BE2C (cell line): ENCODE results near the gene CTAGE4. TPM values are rescaled to one million over a fixed set of nuclear protein-coding genes. Genes with fewer than 3 reads are reported as not detected.
"Not testable (repeated sequence)": the region's sequence is repeated elsewhere in the genome, so short reads cannot be mapped to it uniquely, and the experiment has no call there.

Experiments
- DNase-seq: peaks from one replicate; pipeline ENCODE4 v3.0.0-alpha.2; 2020
- H3K27me3 ChIP-seq: fragments of 250-450 bp; sonication (Bioruptor Pico); 2 replicates; pipeline ENCODE4 v1.5.1; 2020; ENCODE audit warnings: mild to moderate bottlenecking
- H3K36me3 ChIP-seq: fragments of 250-450 bp; sonication (Bioruptor Pico); 2 replicates; pipeline ENCODE4 v1.5.1; 2020; ENCODE audit warnings: mild to moderate bottlenecking
- H3K4me1 ChIP-seq: fragments of 250-450 bp; sonication (Bioruptor Pico); 2 replicates; pipeline ENCODE4 v1.5.1; 2020
- H3K4me3 ChIP-seq: 2 replicates; pipeline ENCODE4 v1.5.1; 2011; ENCODE audit warnings: low read depth, low read length
- H3K9me3 ChIP-seq: fragments of 250-450 bp; sonication (Bioruptor Pico); 2 replicates; pipeline ENCODE4 v1.5.1; 2020
- polyA plus RNA-seq: library from polyadenylated mRNA; unstranded; fragments of >200 nt; gene quantifications from one replicate; pipeline ENCODE4 v1.2.1, GENCODE V29; 2012; ENCODE audit warnings: low read depth, missing spikeins; ENCODE audit not compliant: insufficient read length, insufficient read depth
- TF ChIP-seq, protein P1 (sequence below): IDR thresholded peaks from 2 replicates; pipeline ENCODE4 v1.5.1; 2012; ENCODE audit warnings: mild to moderate bottlenecking, low read depth, low read length

Gene CTAGE4
- 0.29 TPM for polyA plus RNA-seq

DNA sequence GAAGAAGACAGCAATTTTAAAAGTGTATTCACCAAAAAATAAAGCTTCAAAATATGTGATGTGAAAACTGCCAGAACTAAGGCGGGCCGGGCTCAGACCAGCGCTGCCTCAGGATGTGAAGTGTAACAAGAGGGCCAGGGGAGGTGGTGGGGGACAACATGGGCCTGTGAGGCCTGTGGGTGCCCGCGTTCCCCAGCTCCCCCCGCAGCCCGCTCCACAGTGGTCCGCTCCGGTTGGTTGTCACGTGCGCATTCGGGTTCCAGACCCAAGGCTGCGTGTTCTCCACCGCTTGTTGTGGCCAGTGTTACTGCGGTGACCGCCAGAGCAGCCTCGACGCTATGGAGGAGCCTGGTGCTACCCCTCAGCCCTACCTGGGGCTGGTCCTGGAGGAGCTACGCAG lies at the start of gene CTAGE4:
Gene CTAGE4 (plus strand): TSS at position 301 of the 400 bp plus-strand sequence. CDS start 38 bp downstream, at position 339.
- not testable (repeated sequence) for H3K27me3 ChIP-seq, H3K4me1 ChIP-seq, H3K36me3 ChIP-seq, H3K4me3 ChIP-seq, H3K9me3 ChIP-seq, DNase-seq

DNA sequence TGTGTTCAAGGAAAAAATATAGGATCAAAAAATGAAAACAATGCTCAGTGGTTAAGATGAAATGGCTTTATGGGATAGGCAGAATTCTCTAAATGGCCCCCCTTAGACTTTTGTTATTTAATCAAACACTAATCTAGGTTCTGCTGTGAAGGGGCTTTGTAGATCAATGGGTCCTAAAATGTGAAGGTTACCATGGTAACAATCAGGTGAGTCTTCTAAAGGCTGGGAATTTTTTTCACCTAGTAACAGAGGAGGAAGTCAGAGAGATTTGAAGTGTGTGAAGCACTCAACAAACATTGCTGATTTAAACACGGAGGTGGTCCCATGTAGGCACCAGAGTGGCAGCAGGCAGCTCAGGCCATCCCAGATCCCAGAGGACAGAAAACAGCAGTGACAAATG lies 49.1 kb upstream of the CTAGE4 start:
- no peak for DNase-seq
- no peaks in the 10 kb centered on the region for H3K4me1 ChIP-seq

GRCh38 chr7:144137501-144137900 lies 45.8 kb upstream of the CTAGE4 start:
- H3K4me3 ChIP-seq: no peak overlapping the region
- TF ChIP-seq, protein P1, sequence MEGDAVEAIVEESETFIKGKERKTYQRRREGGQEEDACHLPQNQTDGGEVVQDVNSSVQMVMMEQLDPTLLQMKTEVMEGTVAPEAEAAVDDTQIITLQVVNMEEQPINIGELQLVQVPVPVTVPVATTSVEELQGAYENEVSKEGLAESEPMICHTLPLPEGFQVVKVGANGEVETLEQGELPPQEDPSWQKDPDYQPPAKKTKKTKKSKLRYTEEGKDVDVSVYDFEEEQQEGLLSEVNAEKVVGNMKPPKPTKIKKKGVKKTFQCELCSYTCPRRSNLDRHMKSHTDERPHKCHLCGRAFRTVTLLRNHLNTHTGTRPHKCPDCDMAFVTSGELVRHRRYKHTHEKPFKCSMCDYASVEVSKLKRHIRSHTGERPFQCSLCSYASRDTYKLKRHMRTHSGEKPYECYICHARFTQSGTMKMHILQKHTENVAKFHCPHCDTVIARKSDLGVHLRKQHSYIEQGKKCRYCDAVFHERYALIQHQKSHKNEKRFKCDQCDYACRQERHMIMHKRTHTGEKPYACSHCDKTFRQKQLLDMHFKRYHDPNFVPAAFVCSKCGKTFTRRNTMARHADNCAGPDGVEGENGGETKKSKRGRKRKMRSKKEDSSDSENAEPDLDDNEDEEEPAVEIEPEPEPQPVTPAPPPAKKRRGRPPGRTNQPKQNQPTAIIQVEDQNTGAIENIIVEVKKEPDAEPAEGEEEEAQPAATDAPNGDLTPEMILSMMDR: no peak
- no peaks in the 10 kb centered on the region for H3K27me3 ChIP-seq
- H3K9me3 ChIP-seq: no peaks in the 10 kb centered on the region
- no peaks in the 10 kb centered on the region for H3K36me3 ChIP-seq
- no peaks in the 10 kb centered on the region for H3K4me1 ChIP-seq
- no peak for DNase-seq

More for the DNA sequence above, 49.1 kb upstream of the CTAGE4 start:
- Histone ChIP-seq H3K36me3 (no peaks in the 10 kb centered on the region), H3K27me3 (no peaks in the 10 kb centered on the region), H3K4me3 (no peak overlapping the region), H3K9me3 (no peaks in the 10 kb centered on the region)
- TF ChIP-seq, protein P1: no peak

GRCh38 chr7:144142187-144142586 lies 41.1 kb upstream of the CTAGE4 start:
- no peak overlapping the region for H3K4me3 ChIP-seq
- H3K36me3 ChIP-seq: no peaks in the 10 kb centered on the region
- no peak for DNase-seq
- no peaks in the 10 kb centered on the region for H3K4me1 ChIP-seq
- H3K9me3 ChIP-seq: peaks cover 5% of the 10 kb centered on the region
- no peaks in the 10 kb centered on the region for H3K27me3 ChIP-seq
- TF ChIP-seq, protein P1: no peak

DNA sequence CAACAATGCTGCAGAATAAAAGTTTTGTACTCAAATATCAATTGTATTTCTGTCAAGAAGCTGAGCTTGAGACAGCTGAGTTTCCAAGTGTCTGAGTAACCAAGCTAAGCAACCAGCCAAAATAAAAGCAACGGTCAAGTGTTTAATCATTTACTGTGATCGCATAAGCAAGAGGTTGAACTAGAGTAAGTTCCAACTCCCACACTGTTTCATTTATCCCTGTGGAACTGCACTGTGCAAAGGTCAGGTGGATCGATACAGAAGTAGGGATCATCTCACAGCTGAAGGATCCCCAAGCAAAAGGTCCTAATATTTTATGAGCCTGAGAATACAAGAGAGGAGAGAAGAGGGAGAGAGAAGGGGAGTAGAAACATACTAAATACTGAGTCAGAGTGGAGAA lies 38.8 kb upstream of the CTAGE4 start:
- Histone ChIP-seq H3K36me3 (no peaks in the 10 kb centered on the region), H3K4me3 (no peak overlapping the region), H3K4me1 (no peaks in the 10 kb centered on the region), H3K27me3 (no peaks in the 10 kb centered on the region), H3K9me3 (peaks cover 6% of the 10 kb centered on the region)
- DNase-seq: no peak
- TF ChIP-seq, protein P1: no peak

- TF ChIP-seq, protein P1: no peak
- H3K4me1 ChIP-seq: no peaks in the 10 kb centered on the region
- no peak for DNase-seq
Observed at GRCh38 chr7:144148224-144148827, 34.9 kb upstream of the CTAGE4 start.

GRCh38 chr7:144158861-144159260 lies 24.4 kb upstream of the CTAGE4 start:
- TF ChIP-seq, protein P1: no peak
- Histone ChIP-seq H3K4me1 (no peaks in the 10 kb centered on the region), H3K4me3 (no peak overlapping the region), H3K36me3 (no peaks in the 10 kb centered on the region), H3K27me3 (no peaks in the 10 kb centered on the region), H3K9me3 (no peaks in the 10 kb centered on the region)
- DNase-seq: no peak

More at GRCh38 chr7:144148224-144148827, 34.9 kb upstream of the CTAGE4 start:
- Histone ChIP-seq H3K9me3 (peaks cover 6% of the 10 kb centered on the region), H3K36me3 (no peaks in the 10 kb centered on the region), H3K4me3 (no peak overlapping the region), H3K27me3 (no peaks in the 10 kb centered on the region)
